Motor neuron (in vitro differentiated cells): ENCODE data around the gene TMEM171. TPM values are rescaled to one million over a fixed set of nuclear protein-coding genes. Genes with fewer than 3 reads are reported as not detected.

ENCODE experiments used
- ATAC-seq, 8 experiments: fragments of 200-7000 bp; cut with Tn5 transposase; replicated peaks in 6 of 8; 2 replicates each; pipeline ENCODE4 v1.8.0; 2021; ENCODE audit warnings: mild to moderate bottlenecking in 8 of 8, moderate library complexity in 8 of 8
- H3K27ac ChIP-seq, 2 donors: fragments of 250-450 bp; sonication (Bioruptor Pico); 2 replicates each; pipeline ENCODE4 v1.9.0; 2021; ENCODE audit warnings: antibody characterized with exemption in 2 of 2, mild to moderate bottlenecking in 2 of 2, moderate library complexity in 1 of 2
- H3K4me1 ChIP-seq, 2 donors: fragments of 250-450 bp; sonication (Bioruptor Pico); replicated peaks in 1 of 2; 2 replicates each; pipeline ENCODE4 v1.6.1; 2021; ENCODE audit warnings: antibody characterized with exemption in 2 of 2, mild to moderate bottlenecking in 2 of 2, moderate library complexity in 1 of 2
- H3K4me3 ChIP-seq, 5 donors: fragments of 250-450 bp; sonication (Bioruptor Pico); 2 replicates each; pipeline ENCODE4 v1.9.0; 2021; ENCODE audit warnings: antibody characterized with exemption in 5 of 5, mild to moderate bottlenecking in 5 of 5, moderate library complexity in 4 of 5
- WGBS, 10 experiments: fragments of 450-650 bp; shearing (Covaris generic); methylation state at CpG; one replicate each; pipeline ENCODE4 v1.0.0; 2022; 5-methylcytosine and 5-hydroxymethylcytosine counted together
- in situ Hi-C, 9 experiments: fragments of 400-800 bp; cut with MboI; loops; one replicate each; pipeline ENCODE4 v1.15.0; 2021; ENCODE audit warnings: low sequenced_read_pairs in 9 of 9, low pct_unique_long_range_greater_than_20kb in 2 of 9; ENCODE audit not compliant: unreplicated experiment in 9 of 9
- total RNA-seq, 8 experiments: library from RNA; unstranded; fragments of 300-600 nt; gene quantifications; 2 replicates each; pipeline versions ENCODE4 v1.2.3 to v1.2.4, GENCODE V29; 2022

Gene TMEM171
- total RNA-seq: 1 to 10 TPM in 2 of 8 experiments, under 1 TPM in 3, not detected in 3; 0.11 to 7.4 (median 0.85) TPM

GRCh38 chr5:73120222-73121118, at the start of gene TMEM171:
Gene TMEM171, plus strand, starts transcription at chr5:73120575. Its CDS starts 2,799 bp downstream, at chr5:73123374.
- in situ Hi-C loops: loop anchor here in 1 of 9 experiments (25.0 kb wide), 1 partner anchor 317 kb away; the partner anchor contains the start of gene FOXD1
- Histone ChIP-seq H3K4me1 (no peaks in the 10 kb centered on the region), H3K27ac (no peak within 1 kb of the TSS), H3K4me3 (peak within 1 kb of the TSS; percentile 29 to 44 (median 35))
- peak; percentile 76 to 97 (median 81) for ATAC-seq
- 0 to 6% (median 0%) methylated on average over 1 to 7 of the region's 94 CpGs; no CpG with 5 or more reads in 2 of the 10 experiments for WGBS, 10 experiments

GRCh38 chr5:73081093-73081492, 39.3 kb upstream of the TMEM171 start:
- no peak overlapping the region for H3K4me3 ChIP-seq
- WGBS, 10 experiments: 5 to 100% (median 66%) methylated on average over 3 to 4 of the region's 4 CpGs; no CpG with 5 or more reads in 1 of the 10 experiments
- in situ Hi-C loops: loop anchor here in 2 of 9 experiments (10.0 to 25.0 kb wide), 2 partner anchors 124 to 456 kb away; no protein-coding TSS in a partner anchor
- no peak overlapping the region for H3K27ac ChIP-seq
- H3K4me1 ChIP-seq: no peaks in the 10 kb centered on the region
- no peak for ATAC-seq

- in situ Hi-C loops: loop anchor here in 2 of 9 experiments (10.0 to 25.0 kb wide), 2 partner anchors 117 to 449 kb away; no protein-coding TSS in a partner anchor
- no peak for ATAC-seq
- H3K27ac ChIP-seq: no peak overlapping the region
- no peak overlapping the region for H3K4me3 ChIP-seq
- WGBS, 10 experiments: 57 to 100% (median 91%) methylated on average over 1 to 4 of the region's 4 CpGs; no CpG with 5 or more reads in 1 of the 10 experiments
- H3K4me1 ChIP-seq: no peaks in the 10 kb centered on the region
Observed at GRCh38 chr5:73088026-73088425, 32.3 kb upstream of the TMEM171 start.

GRCh38 chr5:73093943-73094342, 26.4 kb upstream of the TMEM171 start:
- H3K4me3 ChIP-seq: no peak overlapping the region
- in situ Hi-C loops: loop anchor here in 1 of 9 experiments (25.0 kb wide), 1 partner anchor 443 kb away; no protein-coding TSS in a partner anchor
- peak in 4 of 8 experiments; percentile 82 to 99 (median 92) for ATAC-seq
- 0 to 100% (median 93%) methylated on average over 1 to 7 of the region's 7 CpGs; no CpG with 5 or more reads in 1 of the 10 experiments for WGBS, 10 experiments
- H3K4me1 ChIP-seq: no peaks in the 10 kb centered on the region
- H3K27ac ChIP-seq: no peak overlapping the region

- Histone ChIP-seq H3K4me1 (no peaks in the 10 kb centered on the region), H3K27ac (no peak overlapping the region), H3K4me3 (no peak overlapping the region)
- no peak for ATAC-seq
- 80 to 100% (median 80%) methylated on average over 1 of the region's 1 CpG; no CpG with 5 or more reads in 7 of the 10 experiments for WGBS, 10 experiments
- in situ Hi-C loops: loop anchor here in 1 of 9 experiments (25.0 kb wide), 1 partner anchor 443 kb away; no protein-coding TSS in a partner anchor
Observed at GRCh38 chr5:73094415-73094814, 26.0 kb upstream of the TMEM171 start.

GRCh38 chr5:73095564-73096238, 24.7 kb upstream of the TMEM171 start:
- H3K4me3 ChIP-seq: no peak overlapping the region
- no peak overlapping the region for H3K27ac ChIP-seq
- no peak for ATAC-seq
- H3K4me1 ChIP-seq: no peaks in the 10 kb centered on the region
- in situ Hi-C loops: loop anchor here in 1 of 9 experiments (25.0 kb wide), 1 partner anchor 442 kb away; no protein-coding TSS in a partner anchor
- 81 to 100% (median 98%) methylated on average over 1 to 6 of the region's 6 CpGs; no CpG with 5 or more reads in 2 of the 10 experiments for WGBS, 10 experiments

- no peak for ATAC-seq
- WGBS, 10 experiments: 100% methylated on average over 1 of the region's 1 CpG; no CpG with 5 or more reads in 5 of the 10 experiments
- H3K4me1 ChIP-seq: no peaks in the 10 kb centered on the region
- in situ Hi-C loops: loop anchor here in 1 of 9 experiments (25.0 kb wide), 1 partner anchor 441 kb away; no protein-coding TSS in a partner anchor
- no peak overlapping the region for H3K4me3 ChIP-seq
- no peak overlapping the region for H3K27ac ChIP-seq
Observed at GRCh38 chr5:73096239-73096575, 24.2 kb upstream of the TMEM171 start.

- WGBS, 10 experiments: 74 to 100% (median 89%) methylated on average over 2 of the region's 2 CpGs
Observed at GRCh38 chr5:73097740-73098139, 22.6 kb upstream of the TMEM171 start.

GRCh38 chr5:73100109-73100508, 20.3 kb upstream of the TMEM171 start:
- Histone ChIP-seq H3K4me3 (no peak overlapping the region), H3K27ac (no peak overlapping the region), H3K4me1 (no peaks in the 10 kb centered on the region)
- ATAC-seq: no peak
- in situ Hi-C loops: loop anchor here in 1 of 9 experiments (25.0 kb wide), 1 partner anchor 337 kb away; the partner anchor contains the start of gene FOXD1
- WGBS, 10 experiments: 86 to 100% (median 91%) methylated on average over 1 to 4 of the region's 4 CpGs; no CpG with 5 or more reads in 3 of the 10 experiments

More at GRCh38 chr5:73097740-73098139, 22.6 kb upstream of the TMEM171 start:
- Histone ChIP-seq H3K27ac (no peak overlapping the region), H3K4me3 (no peak overlapping the region), H3K4me1 (no peaks in the 10 kb centered on the region)
- ATAC-seq: no peak
- in situ Hi-C loops: loop anchor here in 1 of 9 experiments (25.0 kb wide), 1 partner anchor 440 kb away; no protein-coding TSS in a partner anchor

GRCh38 chr5:73103870-73104299, 16.5 kb upstream of the TMEM171 start:
- in situ Hi-C loops: loop anchor here in 1 of 9 experiments (25.0 kb wide), 1 partner anchor 333 kb away; the partner anchor contains the start of gene FOXD1
- WGBS, 10 experiments: 7 to 90% (median 79%) methylated on average over 1 to 4 of the region's 4 CpGs
- Histone ChIP-seq H3K27ac (no peak overlapping the region), H3K4me3 (no peak overlapping the region), H3K4me1 (no peaks in the 10 kb centered on the region)
- ATAC-seq: peak in 3 of 8 experiments; percentile 30 to 96 (median 82)

GRCh38 chr5:73104326-73104725, 16.0 kb upstream of the TMEM171 start:
- Histone ChIP-seq H3K4me3 (no peak overlapping the region), H3K27ac (no peak overlapping the region), H3K4me1 (no peaks in the 10 kb centered on the region)
- in situ Hi-C loops: loop anchor here in 1 of 9 experiments (25.0 kb wide), 1 partner anchor 333 kb away; the partner anchor contains the start of gene FOXD1
- 0 to 100% (median 52%) methylated on average over 1 of the region's 1 CpG; no CpG with 5 or more reads in 6 of the 10 experiments for WGBS, 10 experiments
- ATAC-seq: no peak

- in situ Hi-C loops: loop anchor here in 1 of 9 experiments (25.0 kb wide), 1 partner anchor 331 kb away; the partner anchor contains the start of gene FOXD1
- no peak overlapping the region for H3K27ac ChIP-seq
- no peaks in the 10 kb centered on the region for H3K4me1 ChIP-seq
- ATAC-seq: no peak
- no peak overlapping the region for H3K4me3 ChIP-seq
Observed at GRCh38 chr5:73106335-73106734, 14.0 kb upstream of the TMEM171 start.
